GM19438 (cell line): ENCODE results near the gene ZIC1.

Experiments used
- ATAC-seq: cut with Tn5 transposase; IDR thresholded peaks from one replicate; pipeline ENCODE4 v1.9.1; 2021; ENCODE audit warnings: low read depth; ENCODE audit not compliant: unreplicated experiment

The ZIC1 gene

DNA sequence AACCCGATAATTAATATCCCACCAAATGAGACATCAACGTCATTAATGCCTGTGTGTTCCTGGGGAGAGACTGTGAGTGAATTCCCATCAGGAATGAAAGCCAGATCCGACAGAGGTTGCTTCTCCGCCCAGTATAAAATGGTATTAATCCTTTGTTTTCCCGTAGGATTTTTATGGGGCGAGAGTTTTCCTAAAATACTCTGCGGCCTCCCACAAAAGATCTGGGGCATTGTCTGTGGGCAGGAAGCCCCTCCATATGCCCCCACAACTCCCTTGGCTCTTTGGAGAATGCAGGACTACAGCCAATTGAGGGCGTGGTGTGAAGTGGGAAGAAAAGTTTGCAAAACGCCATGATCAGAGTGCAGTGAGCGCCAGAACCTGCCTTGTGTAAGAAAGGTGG lies 29.5 kb upstream of the ZIC1 start:
- no peak for ATAC-seq

DNA sequence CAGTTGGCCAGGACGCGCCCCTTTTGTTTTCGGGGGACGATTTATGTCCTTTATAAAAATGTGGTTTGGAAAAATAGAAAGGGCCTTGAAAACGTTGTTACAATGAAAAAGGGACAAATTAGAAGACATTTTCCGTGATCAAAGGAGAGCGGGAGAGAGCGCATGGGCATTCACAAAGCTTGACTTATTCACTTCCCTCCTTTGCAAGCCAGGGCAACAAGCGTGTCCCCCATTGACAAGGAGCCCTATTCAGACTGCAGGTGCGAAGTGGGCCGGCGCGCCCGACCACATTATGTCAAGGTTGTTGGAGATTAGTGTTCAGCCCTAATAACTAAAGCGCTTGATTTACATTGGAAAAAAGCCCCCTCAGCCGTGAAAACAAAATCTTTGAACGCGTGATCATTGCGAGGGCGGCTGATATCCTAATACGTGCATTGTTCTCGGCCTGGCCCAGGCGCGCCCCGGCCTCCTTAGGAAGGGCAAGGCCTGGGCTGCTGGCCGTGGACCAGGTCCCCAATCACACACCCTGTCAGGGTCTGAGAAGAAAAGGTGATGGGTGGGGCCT lies 28.7 kb upstream of the ZIC1 start:
- ATAC-seq = no peak

DNA sequence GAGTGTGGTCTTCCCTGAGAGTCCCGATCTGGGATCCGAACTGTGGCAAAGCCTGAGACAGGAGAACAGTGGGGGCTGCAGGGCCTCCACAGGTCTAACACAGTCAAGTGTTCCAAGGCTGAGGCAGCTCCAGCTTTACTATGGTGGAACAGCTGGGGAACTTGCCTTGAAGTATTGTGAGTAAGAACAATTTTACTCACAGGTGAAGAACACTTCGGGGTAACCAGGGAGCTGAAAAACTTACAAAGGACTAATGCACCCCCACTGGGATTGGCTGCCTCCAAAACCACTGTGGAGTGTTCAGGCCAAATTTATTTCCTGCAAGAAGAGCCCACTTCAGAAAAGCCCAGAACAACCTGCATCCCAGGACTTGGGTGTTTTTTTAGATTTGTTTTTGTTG lies 28.2 kb upstream of the ZIC1 start:
- no peak for ATAC-seq

DNA sequence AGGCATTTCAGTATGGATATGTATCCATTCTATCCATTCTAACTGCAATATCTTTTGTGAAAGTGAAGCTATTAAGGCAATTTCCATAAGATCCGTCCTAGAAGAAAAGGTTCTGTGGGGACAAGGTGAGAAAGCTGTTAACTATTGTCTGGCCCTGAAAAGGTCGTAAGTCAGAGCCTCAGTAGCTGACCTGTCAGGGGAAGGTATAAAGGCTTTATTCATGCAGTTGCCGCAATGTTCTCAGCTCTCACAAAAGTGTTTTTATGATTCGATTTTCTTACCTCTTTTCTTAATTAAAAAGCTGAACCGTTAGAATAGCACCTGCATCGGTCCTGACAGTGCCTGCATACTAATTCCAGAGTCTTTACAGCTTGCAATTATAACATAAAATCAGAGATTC lies 27.6 kb upstream of the ZIC1 start:
- no peak for ATAC-seq

DNA sequence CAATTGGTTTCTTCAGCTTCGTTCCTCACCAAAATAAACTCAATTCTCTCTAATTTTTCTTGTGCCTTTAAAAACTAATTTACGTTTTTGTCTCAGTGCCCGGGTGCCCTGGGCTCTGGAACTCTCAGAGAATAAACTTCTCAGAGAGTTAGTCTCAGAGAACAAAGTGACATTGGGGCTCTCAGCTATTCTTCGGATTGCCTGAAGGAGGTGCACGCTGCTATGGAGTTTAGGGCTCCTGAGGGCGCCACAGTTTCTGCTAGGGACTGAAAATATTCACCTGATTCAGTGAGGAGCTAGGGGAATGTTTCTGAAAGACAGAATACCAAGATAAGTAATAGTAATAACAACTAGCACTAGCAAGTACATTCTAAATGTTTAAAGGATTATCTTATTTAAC lies 25.5 kb upstream of the ZIC1 start:
- no peak for ATAC-seq

DNA sequence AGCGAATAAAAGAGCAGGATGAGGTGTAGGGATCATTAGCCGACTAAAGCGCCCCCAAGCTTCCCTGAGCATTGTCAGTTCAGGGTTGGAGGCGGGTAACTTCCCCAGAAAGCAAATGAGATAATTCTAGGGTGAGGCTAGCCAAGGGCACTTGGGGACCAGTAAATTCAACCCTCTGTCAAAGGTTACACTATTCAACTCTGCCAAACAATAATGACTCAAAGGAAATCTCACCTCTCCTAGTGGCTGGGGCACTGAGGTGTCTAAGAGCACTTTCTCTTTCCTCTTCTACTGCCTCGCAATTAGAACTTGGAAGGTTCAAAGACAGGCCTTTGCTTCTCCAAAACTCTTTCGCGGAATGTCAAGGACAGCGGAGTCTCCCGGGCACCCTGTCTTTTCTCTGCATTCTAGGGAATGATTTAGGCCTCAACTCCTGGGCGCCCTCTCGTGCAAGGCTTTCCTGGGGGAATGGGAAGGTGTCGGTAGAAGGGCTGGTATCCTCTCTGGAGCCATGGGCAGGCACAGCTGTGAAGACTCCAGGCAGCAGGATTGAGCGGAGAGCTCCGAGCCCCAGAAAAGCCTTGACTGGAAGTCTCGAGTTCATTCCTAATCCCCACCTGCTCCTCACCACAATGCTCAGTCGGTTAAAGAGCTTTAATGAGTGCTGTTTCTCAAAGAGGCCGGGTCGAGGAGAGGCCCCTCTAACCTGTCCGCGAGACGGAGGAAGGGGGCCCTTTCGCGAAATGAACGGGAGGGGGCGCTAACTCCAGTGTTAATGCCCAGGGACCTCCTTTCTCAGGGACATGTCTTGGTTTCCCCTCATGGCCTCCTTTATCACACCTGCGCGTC lies 24.7 kb upstream of the ZIC1 start:
- no peak for ATAC-seq

DNA sequence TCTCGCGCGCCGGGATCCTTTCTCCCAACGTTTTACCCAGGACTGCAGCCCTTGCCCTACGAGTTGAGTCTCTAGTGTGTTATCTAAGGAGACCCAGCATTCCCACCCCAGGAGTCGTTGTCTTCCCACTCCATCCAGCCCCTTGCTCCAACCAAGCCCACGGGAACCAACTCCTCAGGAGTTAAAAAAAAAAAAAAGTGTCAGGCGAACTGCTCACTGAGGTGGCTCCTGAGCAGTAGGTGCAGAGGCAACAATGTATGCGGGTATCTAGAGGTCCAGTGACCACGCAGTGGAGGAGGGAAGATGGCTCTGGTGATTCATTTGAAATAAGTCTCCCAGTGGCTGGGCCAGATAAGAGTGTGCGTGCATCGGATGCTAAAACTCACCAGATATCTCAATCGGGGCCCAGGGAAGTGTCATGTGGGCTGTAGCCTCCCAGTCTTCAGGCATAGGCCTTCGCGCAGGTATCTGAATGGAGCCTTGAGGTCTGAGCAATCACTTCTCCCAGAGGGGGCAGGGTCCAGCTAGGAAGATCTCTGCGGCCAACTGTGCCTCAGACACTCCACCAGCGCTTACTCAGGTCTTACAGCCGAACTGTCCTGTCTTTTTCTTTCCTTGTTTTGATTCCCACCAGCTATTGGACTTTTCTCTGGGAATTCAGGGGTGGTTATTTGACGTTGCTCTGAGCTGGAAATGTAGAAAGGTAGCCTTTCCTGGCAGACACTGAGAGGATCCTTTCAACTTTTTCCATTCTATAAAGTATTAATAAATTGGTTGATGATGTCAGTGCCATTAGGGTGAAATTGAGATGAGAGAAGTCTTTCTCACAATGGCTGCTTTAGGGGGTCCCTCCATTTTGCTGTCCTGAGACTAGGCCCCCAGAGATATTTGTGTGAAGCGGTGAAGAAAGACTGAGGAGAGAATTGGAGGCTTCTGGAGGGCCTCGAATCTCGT lies 23.8 kb upstream of the ZIC1 start:
- ATAC-seq = no peak

DNA sequence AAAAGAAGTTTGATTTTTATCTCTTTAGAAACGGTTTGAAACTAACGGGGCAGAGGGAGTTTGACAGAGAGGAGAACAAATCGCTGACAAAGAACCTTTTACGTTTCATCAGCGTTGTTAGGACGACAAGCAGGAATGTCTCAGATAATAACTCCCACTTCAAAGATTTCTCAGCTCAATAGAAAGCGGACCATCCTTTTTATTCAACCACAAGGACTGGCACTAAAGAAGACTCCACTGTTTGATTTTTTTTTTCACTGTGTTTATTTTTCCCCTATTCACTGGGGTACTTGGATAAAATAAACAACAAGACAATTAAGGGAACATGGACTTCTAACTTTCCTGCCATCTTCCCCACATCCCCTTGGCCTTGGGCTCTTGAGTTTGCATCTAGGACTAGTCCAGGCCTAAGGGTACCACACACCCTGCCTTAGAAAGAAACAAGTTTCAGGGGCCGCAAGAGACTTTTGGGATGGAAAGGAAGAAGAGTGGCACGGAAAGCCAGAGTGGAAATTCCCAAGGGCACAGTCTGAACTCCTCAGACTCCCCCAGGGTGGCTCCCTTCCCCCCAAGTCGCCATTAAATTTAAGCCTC lies 21.8 kb upstream of the ZIC1 start:
- no peak for ATAC-seq

DNA sequence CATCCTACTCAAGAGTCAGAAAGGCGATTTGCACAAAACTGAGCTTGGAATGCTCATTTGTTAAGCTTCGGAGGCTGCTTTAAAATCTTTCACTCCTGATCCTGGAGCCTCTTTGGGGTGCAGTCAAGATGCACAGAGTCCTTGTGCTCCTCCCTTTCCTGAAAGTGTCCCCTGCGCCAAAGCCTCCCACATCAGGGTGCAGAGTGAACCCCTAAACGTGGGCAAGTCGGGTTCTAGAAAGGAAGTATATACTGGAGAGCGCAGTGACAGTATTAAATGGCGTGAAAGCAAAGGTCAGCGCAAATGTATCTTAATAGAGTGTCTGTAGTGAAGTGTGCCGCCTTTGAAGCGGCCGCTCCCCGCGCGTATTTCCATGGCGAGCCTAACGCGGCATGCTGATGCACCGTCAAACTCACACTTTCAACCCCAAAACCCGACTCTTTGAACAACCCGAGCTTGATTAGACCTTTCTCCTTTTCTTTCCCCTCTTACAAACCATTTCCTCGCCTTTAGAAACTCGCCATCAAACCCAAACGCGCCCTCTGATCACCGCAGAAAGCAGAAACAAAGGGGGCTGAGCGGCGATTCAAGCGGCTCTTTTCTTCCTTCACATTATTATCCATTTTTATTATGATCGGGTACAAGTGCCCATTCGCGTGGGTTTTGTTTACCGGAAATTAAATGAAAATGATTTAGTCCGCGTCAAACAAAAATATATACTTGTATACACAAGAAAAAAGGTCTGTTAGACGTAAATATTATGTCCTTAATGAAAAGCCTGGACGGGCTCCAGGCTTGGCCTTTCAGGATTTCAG lies 21.1 kb upstream of the ZIC1 start:
- no peak for ATAC-seq

DNA sequence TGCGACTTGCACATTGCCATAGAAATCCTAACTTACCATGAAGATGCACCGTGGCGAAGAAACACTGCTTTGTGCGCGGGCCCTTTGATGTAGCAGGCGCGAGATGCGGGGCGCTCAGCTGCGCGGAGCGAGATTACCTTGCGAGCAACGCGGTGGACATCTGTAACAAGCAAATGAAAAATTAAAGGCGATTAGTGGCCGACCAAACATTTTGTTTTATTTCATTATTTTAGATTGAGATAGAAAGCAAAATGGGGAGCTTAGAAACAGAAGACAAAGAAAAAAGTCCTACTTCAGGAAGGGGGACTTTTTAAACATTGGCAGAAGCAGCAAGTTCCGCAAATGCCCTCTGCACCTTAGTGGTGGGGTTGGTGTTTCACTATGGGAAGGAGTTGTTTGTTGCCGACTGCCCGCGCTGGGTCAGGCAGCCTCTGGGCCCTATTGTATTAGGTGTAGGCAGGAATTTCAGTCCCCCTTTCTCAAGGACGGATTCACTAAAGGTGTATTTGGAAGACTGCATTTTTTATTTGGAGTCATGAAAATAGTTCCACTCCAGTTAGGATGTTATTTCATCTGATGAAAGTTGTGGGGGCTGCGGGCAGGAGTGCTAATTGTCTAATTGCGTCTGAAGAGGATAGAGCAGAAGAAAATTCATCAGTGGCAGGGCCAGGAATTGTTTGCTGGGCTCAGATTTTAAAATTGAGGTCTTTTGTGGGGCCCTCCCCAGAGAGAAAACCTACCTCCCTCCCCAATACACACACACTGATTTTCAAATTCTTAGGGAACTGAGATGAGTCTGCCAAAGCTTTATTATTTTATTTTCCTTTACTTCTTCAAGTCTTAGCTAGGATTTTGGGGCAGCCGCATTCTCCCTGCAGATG lies 20.2 kb upstream of the ZIC1 start:
- ATAC-seq = no peak

DNA sequence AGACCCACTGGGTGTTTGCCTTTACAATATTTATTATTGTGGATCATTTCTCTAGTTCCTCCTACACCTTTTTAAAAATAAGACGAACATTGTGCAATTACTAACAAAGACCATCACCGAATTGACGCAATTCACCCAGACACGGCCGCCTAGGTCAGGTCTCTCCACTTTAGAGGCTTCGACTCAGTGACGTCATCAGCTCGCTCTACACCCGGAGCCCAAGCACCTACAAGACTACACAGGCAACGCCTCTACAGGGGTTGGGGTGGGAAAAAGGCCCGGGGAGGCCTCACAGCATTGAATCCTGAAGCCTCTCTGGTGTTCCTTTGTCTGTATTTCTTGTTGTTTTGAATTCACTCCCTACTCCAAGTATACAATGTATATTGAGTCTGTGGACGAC lies 19.4 kb upstream of the ZIC1 start:
- no peak for ATAC-seq

DNA sequence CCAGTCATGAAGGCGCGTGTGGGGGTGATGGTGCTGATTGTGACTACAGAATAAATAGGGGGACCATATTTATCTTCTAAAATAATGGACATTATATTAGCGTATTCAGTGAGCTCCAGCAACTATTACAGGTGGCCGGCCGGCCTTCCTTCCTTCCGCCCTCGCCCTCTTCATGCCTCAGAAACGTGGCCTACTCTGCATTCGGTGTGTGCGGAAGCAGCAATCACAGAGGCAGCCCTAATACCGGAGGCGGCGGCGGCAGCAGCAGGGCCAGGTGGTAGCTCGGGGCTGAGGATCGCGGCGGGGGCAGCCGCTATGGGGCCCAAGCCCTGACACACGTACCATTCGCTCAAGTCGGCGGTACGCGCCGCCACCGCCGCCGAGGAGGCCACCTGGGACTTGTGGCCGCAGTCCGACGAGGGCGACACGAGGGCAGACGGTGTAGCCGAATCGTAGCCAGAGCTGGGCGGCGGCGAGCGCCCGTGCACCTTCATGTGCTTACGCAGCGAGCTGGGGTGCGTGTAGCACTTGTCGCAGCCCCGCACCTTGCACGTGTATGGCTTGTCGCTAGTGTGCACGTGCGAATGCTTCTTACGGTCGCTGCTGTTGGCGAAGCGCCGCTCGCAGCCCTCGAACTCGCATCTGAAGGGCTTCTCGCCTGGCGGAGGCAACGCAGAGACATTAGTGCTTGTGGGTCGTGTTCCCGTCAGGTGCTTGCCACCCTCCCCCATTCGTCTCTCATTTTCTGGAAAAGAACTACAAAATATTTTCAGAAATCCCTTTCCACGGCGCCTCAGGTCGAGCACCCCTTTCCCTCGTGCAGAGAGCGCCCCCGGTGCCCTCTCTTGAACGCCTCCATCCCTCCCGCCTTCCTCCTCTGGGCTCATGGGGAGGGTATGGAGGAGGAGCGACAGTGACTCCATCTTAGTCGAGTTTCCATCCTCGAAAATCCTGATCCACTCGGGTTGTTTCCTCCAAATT lies 18.3 kb upstream of the ZIC1 start:
- no peak for ATAC-seq

DNA sequence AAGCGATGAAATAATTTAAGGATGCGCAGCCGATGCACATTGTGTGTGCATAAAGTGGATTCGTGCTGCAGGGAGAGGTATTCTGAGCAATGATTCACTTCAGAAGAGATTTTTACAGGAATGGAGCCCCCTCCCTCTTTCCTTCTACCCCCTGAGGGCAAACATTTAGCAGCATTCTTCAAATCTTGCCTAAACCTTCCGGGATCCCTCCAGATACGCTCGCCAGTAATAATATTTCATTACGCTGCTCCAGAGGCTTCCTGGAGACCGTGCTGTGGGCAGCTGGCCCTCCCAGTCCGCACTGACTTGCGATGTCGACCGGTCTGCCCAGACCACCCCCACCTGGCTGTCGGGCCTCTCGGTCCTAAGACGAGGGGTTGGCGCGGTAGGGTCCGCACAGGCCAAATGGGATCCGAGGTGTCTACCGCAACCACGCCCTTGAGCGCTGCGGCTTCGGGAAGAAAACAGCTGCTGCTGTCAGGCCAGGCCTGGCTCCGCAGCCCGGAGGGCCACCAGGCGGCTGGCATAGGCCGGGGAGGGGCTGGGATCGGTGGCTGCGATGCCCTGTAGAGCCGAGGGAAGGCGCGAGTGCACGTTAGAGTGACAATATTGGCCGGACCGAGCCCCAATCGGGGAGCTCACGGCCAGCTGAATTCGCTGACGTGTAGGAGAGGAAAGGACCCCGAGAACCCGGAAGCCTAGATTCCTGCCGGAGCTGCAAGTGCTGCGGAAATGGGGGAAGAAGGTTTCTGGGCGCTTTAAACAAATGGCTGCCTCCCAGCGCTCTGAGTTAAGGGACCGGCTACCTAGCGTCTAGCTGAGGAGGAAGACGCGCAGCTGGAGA lies 17.2 kb upstream of the ZIC1 start:
- ATAC-seq = no peak

DNA sequence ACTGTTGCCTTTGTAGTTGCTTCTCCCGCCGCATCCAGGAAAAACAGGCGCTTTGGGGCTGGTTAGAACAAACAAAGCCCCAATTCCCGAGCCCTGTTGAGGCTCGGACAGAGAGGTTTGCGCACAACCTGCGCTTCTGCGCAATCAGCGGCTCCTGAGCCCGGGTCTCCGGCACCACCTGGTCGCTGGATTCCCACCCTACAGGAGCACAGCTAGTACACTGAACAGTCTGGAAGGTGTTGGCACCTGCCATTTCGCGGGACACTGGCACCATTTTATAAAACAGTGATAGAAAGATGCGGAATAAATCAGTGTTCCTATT lies 16.6 kb upstream of the ZIC1 start:
- no peak for ATAC-seq

DNA sequence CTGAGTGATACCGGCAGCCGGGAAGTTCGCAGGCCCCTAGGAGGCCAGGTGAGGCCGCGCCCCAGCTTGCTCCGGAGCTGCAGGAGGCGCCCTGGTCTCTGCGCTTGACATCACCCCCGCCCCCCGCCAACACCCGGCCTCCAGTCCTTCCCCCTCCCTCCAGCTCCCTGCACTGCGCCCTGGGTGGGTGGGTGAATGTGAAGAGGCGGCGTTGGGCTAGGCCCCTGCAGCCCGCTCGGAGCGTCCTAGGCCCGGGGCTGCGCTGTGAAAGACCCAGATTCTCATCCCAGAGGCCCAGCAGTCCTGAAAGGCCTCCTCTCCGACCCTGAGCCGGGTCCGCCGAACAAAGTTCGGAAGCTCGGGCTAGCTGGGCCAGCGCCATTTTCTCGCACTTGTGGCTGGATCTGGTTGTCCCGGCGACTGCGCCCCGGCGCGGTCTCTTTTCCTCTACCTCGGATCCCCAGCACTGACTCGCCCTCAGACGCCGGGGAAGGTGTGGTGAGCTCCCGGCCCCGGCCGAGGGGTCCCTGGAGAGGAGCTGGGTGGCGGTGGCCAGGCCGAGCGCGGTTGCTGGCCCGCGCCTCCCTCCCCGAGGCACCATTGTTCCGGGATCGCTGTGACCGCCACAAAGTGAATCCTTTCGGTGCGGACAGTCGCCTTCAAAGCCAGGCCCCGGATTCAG lies 15.8 kb upstream of the ZIC1 start:
- no peak for ATAC-seq

DNA sequence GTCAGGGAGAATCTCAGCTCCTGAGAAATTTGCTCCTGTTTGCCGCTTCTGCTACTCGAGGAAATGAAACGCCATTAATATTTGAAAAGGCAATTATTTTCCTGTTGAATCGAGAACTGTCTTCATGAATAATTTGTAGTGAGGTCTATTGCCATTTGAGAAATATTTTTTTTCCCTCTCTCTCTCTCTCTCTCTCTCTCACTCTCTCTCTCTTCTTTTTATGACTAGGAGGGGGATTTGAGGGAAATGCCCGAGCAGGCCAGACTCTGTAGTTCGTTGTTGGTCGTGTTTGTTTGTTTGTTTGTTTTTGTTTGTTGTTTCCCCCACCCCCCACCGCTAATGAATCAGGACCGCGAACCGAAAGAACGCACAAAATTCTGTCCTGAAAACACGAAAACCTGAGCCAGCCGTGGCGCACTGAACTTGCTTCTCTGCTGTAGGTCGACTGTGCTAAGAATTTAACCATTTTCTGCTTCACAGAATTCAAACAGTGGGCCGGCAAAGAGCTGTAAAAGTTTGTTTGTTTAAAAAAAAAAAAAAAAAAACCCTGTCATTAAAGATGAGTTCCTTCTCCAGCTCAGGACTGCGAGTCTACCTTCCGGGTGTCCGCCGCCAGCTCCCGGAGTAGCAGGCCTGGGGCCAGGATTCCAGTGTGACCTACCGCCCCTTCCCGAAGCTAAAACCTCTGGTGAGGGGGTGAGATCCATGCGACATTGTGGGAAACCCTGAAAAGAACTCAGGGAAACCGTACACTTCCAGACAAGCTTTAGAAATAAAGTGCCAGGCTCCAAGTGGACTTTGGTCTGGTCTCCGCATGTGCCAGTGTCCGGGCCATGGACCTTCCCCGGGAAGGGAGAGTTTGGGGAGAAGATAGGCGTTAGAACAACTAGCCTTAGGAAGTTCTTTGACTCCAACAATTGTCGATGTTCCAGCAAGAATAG lies 15.0 kb upstream of the ZIC1 start:
- ATAC-seq = no peak
